HG03066 (cell line): ENCODE results near the gene WWTR1.

Source experiments
- ATAC-seq: cut with Tn5 transposase; IDR thresholded peaks from one replicate; pipeline ENCODE4 v1.9.1; 2021; ENCODE audit warnings: low read depth; ENCODE audit not compliant: unreplicated experiment

WWTR1 gene

GRCh38 chr3:149507491-149508324 lies 150.1 kb downstream of the WWTR1 start:
- ATAC-seq: no peak

DNA sequence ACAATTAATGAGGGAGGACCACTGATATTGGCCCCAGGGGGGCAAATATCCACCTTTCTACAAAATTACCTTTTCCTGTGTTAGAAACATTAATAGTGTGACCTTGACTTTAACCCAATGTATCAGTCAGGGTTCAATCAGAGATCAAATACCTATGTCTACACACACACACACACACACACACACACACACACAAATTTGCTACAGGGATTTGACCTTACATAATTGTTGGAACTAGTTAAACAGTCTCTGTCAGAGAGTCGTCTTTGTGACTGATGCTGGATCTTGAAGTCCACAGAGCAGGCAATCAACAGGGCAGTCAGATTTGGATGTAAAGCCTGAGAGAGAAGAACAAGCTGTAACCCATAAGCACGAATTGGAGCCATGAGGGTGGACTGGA lies 150.9 kb downstream of the WWTR1 start:
- no peak for ATAC-seq

DNA sequence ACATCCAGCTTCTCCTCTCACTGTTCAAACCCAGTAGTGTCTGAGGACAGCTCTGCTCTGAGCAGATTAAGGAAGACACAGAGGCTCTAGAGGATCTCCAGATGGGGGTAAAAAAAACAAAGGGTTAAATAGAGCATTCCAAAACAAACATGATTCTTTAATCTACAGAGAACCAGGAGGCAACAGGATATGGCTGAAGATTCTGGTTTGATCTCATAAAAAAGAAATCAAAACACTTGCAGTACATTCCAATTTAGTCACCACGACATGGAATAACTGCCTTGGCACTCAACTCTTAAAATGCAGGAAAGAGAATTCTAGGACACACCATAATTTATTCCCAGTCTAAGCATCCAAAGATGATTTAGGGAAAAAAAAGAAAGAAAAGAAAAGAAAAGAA lies 151.3 kb downstream of the WWTR1 start:
- ATAC-seq: no peak

GRCh38 chr3:149502438-149502837 lies 155.4 kb downstream of the WWTR1 start:
- no peak for ATAC-seq

DNA sequence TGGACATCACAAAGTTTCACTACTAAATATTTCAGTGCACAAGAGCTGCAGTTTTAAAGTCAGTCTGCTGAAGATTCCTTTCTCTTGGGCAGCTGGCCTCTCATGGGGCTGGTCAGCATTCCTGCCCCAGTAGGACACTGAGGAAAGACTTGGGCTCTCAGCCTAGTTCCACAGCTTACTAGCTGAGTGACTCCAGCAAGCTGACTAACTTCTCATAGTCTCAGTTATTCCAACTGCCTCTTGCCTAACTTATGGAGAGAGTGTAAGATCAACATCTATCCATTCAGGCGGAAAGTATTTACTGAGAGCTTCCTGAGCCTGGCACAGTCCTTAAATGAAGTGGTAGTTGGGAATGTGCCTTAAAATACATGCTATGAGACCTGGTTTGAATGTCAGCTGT lies 156.3 kb downstream of the WWTR1 start:
- no peak for ATAC-seq

GRCh38 chr3:149497966-149498670 lies 159.7 kb downstream of the WWTR1 start:
- ATAC-seq: no peak

GRCh38 chr3:149496891-149497290 lies 160.9 kb downstream of the WWTR1 start:
- no peak for ATAC-seq

GRCh38 chr3:149495581-149496125 lies 162.2 kb downstream of the WWTR1 start:
- ATAC-seq: no peak

- ATAC-seq: no peak
Observed at GRCh38 chr3:149494759-149495580, 162.9 kb downstream of the WWTR1 start.

GRCh38 chr3:149494022-149494758 lies 163.6 kb downstream of the WWTR1 start:
- no peak for ATAC-seq

- no peak for ATAC-seq
Observed at GRCh38 chr3:149493315-149494021, 164.4 kb downstream of the WWTR1 start.

DNA sequence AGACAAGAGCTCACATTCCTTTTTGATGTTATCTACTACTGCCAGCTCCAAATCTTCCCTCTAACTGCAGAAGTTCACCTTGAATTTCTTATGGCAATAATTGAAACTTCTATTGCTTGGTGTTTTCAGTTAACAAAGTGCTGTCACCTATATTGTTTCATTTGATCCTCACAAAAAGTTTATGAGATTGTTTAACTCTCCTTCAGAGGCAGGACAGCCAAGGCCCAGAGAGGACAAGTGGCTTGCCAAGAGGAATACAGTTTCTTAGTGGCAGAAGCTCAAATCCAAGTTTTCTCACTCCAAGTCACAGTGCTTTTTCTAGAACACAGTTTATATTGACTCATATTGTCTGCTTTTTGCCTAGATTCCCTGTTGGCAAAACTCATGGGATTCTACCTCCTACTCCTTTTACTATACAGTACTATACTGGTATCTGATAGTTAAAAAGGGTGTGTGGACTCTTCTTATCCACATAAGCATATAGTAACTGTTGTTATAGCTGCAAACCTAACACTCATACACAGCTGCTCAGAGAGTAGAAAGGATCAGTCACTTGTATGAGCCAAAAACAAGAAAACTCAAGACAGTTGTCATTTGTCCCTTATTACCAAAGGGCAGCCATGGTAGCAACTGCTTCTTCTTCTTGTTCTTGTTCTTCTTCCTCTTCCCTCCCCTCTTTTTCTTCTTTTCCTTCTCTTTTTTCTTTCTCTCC lies 167.4 kb downstream of the WWTR1 start:
- ATAC-seq: no peak

DNA sequence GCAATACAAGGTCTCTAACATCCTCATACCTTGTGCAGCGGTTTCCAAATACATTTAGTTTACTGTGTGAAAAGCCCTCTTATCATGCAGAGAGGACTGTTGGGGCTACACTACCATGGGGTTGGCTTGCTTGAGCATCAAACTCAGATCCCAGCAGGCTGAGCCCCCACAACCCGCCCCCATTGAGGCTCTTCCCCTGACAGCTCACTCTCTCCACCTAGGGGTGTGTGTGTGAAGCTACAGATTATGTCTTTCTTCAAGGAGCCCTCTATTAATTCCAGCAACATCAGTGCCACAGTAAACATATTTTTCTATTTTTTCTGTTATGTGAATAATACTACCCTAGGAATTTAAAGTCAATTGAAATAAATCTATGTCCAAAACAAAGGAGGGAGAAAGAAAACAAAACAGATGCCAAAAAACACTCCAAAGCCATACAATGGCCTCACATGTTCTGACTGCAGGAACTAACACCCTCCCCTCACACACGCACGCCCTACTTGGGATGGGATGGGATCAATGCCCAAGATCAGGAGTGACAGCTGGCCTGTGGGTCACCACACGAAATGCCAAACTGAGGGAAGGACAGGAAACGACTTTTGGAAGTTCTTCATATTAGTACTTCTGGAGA lies 168.7 kb downstream of the WWTR1 start:
- no peak for ATAC-seq

GRCh38 chr3:149487598-149488197 lies 170.1 kb downstream of the WWTR1 start:
- ATAC-seq: peak; percentile 72

- ATAC-seq: no peak
Observed at GRCh38 chr3:149486726-149487125, 171.1 kb downstream of the WWTR1 start.

GRCh38 chr3:149481491-149481890 lies 176.3 kb downstream of the WWTR1 start:
- no peak for ATAC-seq

DNA sequence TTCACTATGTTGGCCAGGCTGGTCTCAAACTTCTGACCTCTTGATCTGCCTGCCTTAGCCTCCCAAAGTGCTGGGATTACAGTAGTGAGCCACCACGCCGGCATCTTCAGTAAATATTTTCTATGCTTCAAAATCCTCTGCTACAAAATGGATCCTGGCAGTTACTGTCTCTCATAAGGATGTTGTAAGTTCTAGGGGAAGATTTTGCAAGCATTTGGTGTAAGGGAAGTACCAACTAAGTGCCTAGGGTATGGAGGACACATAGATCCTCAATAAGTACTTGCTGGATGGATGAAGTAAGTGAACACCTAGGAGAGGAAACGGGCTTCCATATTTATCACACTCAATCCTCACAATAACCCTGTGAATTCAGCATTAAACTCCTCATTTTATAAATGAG lies 176.8 kb downstream of the WWTR1 start:
- ATAC-seq: no peak
